ENCODE measurements around the gene TGFB1.
"Not testable (repeated sequence)": the region's sequence is repeated elsewhere in the genome, so short reads cannot be mapped to it uniquely, and the experiment has no call there.

TGFB1 gene

GRCh38 chr19:41353466-41354342 is at the start of gene TGFB1:
Gene TGFB1, minus strand, starts transcription at chr19:41353922. Its CDS starts 878 bp downstream, at chr19:41353044.
- DNase-seq (ENCODE audit: low read depth) = peak; percentile 96

GRCh38 chr19:41402010-41402409 is 48.3 kb upstream of the TGFB1 start:
- DNase-seq (ENCODE audit: low read depth) = no peak

GRCh38 chr19:41401483-41401882 is 47.8 kb upstream of the TGFB1 start:
- DNase-seq (ENCODE audit: low read depth) = no peak

- no peak for DNase-seq (ENCODE audit: low read depth)
Observed at GRCh38 chr19:41399525-41399924, 45.8 kb upstream of the TGFB1 start.

- DNase-seq (ENCODE audit: low read depth) = no peak
Observed at GRCh38 chr19:41399091-41399490, 45.4 kb upstream of the TGFB1 start.

- DNase-seq (ENCODE audit: low read depth) = no peak
Observed at GRCh38 chr19:41398598-41398997, 44.9 kb upstream of the TGFB1 start.

GRCh38 chr19:41398050-41398418 is 44.3 kb upstream of the TGFB1 start:
- no peak for DNase-seq (ENCODE audit: low read depth)

GRCh38 chr19:41397086-41398049 is 43.6 kb upstream of the TGFB1 start, which contains the start of the genes BCKDHA and EXOSC5:
Gene BCKDHA, plus strand, starts transcription at chr19:41397818. Its CDS starts 10 bp downstream, at chr19:41397828.
Gene EXOSC5, minus strand, starts transcription at chr19:41397359. Its CDS starts 31 bp downstream, at chr19:41397328.
- DNase-seq (ENCODE audit: low read depth) = peak; percentile 99

- no peak for DNase-seq (ENCODE audit: low read depth)
Observed at GRCh38 chr19:41395355-41395754, 41.6 kb upstream of the TGFB1 start.

- DNase-seq (ENCODE audit: low read depth) = no peak
Observed at GRCh38 chr19:41392775-41393174, 39.1 kb upstream of the TGFB1 start.

- DNase-seq (ENCODE audit: low read depth) = no peak
Observed at GRCh38 chr19:41391618-41392017, 37.9 kb upstream of the TGFB1 start.

- no peak for DNase-seq (ENCODE audit: low read depth)
Observed at GRCh38 chr19:41386442-41386841, 32.7 kb upstream of the TGFB1 start.

GRCh38 chr19:41384351-41384750 is 30.6 kb upstream of the TGFB1 start:
- DNase-seq (ENCODE audit: low read depth) = no peak

- DNase-seq (ENCODE audit: low read depth) = not testable (repeated sequence)
Observed at GRCh38 chr19:41381536-41381935, 27.8 kb upstream of the TGFB1 start.

- DNase-seq (ENCODE audit: low read depth) = no peak
Observed at GRCh38 chr19:41377977-41378709, 24.4 kb upstream of the TGFB1 start.

GRCh38 chr19:41376998-41377365 is 23.3 kb upstream of the TGFB1 start:
- DNase-seq (ENCODE audit: low read depth) = peak; percentile 28

- DNase-seq (ENCODE audit: low read depth) = no peak
Observed at GRCh38 chr19:41376241-41376997, 22.7 kb upstream of the TGFB1 start, which contains the start of gene TMEM91. Gene TMEM91, plus strand, starts transcription at chr19:41376533. Its CDS starts 1,777 bp downstream, at chr19:41378310.

- DNase-seq (ENCODE audit: low read depth) = no peak
Observed at GRCh38 chr19:41373993-41374392, 20.3 kb upstream of the TGFB1 start.

- no peak for DNase-seq (ENCODE audit: low read depth)
Observed at GRCh38 chr19:41372501-41372900, 18.8 kb upstream of the TGFB1 start.

- DNase-seq (ENCODE audit: low read depth) = no peak
Observed at GRCh38 chr19:41371541-41371940, 17.8 kb upstream of the TGFB1 start.

GRCh38 chr19:41371119-41371518 is 17.4 kb upstream of the TGFB1 start:
- not testable (repeated sequence) for DNase-seq (ENCODE audit: low read depth)

Measured in stimulated activated CD8-positive, alpha-beta memory T cell treated with anti-CD3 and anti-CD28 coated beads, Interleukin-12 subunit alpha, Interleukin-12 subunit beta, amount 100 ng/mL, for 4 hours (primary cell).